Measurements from ENCODE around the gene LOC128125822.
"Not testable (repeated sequence)": the region's sequence is repeated elsewhere in the genome, so short reads cannot be mapped to it uniquely, and the experiment has no call there.

The LOC128125822 gene

DNA sequence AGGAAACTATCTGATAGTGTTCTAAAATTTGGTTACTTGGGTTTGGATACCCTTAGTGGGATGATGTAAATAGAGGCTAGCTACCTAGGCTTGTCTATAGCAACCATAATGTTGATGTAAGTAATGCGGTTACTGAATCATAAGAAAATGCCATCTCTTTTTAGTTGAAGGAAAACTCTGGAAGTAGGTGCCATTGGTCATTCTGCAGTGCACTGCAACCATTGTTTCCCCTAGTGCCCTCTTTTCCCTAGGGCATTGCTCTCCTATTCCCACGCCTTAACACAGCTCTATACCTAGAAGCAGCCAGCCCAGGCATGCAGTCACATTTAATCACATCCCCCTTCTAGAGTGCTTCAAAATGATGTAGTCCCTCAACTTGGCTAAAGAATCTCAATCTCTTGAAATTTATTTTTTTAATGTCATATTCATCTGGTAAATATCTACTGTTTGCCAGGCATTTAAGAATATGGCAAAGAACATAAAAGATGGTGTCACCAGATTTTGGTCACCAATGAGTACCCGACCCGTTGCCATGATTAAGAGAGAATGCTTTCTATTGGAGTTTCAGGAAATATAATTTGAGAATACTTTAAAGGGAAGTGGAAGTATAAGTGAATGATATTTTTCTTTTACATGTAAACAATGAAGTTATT is 10.4 kb downstream of the LOC128125822 start:
- no peak for DNase-seq (ENCODE audit: low read depth)

DNA sequence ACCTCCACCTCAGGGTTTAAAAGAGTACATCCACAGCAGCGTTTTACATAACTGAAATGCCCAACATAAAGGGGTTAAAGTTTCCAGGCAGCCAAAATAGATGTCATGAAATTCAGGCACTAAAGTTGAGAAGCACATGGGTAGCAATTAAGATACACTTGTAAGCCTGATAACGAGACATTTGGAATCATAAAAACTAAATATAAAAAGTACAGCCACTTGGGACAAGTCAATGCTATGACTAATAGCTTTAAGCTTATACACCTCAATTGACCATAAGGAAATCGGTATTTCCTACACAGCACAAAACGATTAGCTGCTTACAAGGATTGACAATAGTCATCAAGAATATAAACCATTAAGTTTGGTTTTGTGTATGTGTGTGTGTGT is 11.8 kb downstream of the LOC128125822 start:
- DNase-seq (ENCODE audit: low read depth), result no peak

DNA sequence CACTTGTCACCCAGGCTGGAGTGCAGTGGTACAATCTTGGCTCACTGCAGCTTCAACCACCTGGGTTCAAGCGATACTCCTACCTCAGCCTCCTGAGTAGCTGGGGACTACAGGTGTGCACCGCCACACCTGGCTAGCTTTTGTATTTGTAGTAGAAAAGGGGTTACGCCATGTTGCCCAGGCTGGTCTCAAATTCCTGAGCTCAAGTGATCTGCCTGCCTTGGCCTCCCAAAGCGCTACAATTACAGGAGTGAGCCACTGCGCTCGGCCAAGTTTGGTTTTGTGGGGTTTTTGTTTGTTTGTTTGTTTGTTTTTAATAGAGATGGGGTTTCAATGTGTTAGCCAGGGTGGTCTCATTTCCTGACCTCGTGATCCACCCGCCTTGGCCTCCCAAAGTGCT is 12.3 kb downstream of the LOC128125822 start:
- no peak for DNase-seq (ENCODE audit: low read depth)

DNA sequence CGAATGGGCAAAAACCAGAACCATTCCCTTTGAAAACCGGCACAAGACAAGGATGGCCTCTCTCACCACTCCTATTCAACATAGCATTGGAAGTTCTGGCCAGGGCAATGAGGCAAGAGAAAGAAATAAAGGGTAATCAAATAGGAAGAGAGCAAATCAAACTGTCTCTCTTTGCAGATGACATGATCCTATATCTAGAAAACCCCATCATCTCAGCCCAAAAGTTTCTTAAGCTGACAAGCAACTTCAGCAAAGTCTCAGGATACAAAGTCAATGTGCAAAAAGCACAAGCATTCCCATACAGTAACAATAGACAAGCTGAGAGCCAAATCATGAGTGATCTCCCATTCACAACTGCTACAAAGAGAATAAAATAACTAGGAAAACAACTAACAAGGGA is 13.4 kb downstream of the LOC128125822 start:
- DNase-seq (ENCODE audit: low read depth), result not testable (repeated sequence)

DNA sequence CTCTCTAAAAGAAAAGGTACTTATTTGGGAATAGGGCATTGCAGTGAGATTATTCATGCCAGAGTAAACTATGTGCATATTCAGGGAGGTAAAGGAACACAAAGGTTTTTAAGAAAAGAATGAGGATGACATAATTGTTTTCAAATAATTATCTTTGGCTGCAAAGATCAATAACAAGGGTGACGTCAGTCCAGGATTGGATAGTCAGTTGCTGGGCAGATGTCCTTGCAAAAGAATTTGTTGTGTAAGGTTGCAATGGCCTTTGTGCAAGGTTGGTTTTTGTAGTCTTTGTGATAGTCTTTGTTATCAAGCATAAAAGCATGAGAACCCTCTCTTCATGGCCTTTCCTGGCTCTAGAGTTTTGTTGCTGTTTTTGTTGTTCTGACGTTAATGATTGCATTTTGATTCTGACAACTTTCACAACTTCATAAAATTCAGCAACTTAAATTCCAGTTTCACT is 17.7 kb downstream of the LOC128125822 start:
- DNase-seq (ENCODE audit: low read depth), result no peak

DNA sequence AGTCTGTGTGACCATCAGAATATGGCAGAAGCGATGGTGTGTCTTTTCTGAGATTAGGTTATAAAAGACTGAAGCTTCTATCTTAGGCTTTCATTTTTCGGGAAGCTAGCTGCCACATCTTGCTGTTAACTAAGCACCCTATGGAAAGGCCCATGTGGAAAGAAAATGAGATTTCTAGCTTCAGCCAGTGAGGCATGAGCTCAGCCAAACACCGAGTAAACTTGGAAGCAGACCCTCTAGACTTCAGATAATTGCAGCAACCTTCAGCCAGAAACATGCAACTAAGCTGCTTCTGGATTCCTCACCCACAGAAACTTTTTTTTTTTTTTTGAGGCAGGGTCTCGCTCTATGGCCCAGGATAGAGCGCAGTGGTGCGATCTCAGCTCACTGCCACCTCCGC is 20.6 kb downstream of the LOC128125822 start:
- no peak for DNase-seq (ENCODE audit: low read depth)

DNA sequence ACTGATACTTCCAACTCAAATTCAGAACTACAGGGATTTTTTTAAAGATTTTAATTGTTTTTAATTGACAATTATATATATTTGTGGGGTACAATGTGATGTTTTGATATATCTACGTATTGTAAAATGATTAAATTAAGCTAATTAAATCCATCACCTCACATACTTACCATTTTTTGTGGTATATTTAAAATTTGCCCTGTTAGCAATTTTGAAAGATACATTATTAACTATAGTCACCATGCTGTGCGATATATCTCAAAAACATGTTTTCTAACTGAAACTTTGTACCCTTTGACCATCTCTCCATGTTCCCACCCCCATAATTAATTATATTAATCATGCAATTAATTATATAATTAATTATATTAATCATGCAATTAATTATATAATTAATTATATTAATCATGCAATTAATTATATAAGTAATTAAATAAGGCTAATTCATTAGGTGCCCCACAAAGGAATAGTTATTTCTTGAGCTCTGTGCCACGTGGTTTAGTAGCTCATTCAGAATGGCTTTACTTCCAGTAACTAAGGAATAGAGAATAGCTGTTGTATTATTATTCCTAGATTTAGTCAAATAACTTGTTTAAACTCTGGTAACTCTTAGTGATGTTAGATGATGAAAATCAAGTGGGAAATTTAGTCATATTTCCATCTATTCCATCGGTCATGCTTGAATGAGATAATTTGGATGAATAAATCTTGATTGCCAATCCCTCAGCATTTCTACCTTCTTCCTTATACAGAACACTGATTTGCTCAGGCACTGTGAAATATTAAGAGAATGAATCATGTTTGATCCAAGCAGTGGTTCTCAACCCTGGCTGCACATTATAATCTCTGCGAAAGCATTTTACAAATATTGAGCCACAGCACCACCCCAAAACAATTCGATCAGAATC is 25.1 kb downstream of the LOC128125822 start:
- no peak for DNase-seq (ENCODE audit: low read depth)

DNA sequence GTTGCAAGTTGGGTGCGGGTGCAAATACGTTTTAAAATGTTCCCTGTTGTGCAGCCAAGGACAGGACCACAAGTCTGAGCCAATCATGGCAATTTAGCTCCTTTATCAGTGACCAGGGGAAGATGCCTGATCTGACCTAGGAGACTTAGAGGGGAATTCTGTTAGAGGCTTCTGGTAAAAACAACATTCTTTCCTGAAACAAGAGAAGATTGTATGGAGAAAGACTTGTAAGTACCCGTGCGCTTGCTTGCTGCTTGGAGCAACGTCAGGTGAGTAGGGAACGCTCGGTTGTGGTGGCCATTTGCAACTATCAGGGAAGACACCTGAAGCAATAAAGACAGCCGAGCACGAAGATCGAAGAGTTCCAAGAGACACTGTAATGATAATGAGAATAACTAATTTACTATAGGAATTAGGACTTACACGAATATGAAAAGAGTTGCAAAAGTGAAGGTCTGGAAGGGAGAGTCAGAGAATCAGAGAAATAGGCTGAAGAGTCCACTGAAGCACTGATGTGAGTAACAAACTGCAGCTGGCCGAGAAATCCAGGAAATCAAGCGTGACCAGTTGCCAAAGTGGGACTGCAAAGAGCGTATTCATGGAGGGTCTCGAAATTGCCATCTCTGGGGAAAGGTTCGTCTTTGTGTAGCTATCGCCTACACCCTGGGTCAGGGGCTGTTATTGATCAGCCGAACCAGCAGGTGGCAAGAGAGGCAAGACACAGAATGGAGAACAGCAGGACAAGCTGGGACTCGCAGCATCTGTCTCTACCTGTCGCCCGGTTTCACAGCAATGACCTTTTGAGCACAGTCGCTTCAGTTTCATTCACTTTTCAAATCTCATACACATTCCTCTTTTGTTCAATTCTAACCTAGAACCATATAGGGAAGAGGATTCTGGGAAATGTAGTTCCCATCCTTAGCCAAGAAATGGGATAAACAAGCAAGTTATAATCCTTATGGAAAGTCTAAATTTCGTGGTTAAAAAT is 26.1 kb downstream of the LOC128125822 start:
- peak; percentile 44 for DNase-seq (ENCODE audit: low read depth)

DNA sequence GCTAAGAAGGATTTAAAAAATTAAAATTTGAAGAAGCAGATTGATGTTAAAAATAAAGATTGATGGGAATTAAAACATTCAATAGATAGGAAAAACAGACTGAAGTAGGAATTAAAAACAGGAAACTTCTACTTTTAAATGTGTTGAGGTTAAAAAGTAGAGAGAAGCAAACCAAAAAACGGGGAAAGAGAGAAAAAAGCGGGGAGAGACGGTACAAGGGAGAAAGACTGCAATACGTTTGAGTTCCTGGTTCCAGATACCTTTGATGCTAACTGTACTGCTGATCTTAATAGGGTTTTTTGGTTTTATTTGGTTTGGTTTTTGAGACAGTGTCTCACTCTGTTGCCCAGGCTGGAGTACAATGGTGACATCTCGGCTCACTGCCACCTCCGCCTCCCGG is 27.0 kb downstream of the LOC128125822 start:
- no peak for DNase-seq (ENCODE audit: low read depth)

DNA sequence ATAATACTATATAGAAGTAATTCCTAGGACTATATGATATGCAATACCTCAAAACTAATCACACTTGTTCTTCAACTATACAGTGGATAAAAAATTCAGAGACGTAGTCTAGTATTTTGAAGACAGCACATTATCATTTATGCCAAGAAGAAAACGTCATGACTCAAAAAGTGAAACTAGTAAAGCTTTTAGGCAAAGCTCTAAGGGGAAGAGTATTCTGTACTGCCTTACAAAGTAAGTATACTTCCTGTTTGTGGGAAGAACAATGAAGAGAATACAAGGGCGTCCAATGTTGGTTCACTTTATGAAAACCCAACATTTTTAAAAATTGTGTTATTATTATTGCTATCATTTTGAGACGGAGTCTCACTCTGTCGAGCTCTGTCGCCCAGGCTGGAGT is 27.9 kb downstream of the LOC128125822 start:
- no peak for DNase-seq (ENCODE audit: low read depth)

DNA sequence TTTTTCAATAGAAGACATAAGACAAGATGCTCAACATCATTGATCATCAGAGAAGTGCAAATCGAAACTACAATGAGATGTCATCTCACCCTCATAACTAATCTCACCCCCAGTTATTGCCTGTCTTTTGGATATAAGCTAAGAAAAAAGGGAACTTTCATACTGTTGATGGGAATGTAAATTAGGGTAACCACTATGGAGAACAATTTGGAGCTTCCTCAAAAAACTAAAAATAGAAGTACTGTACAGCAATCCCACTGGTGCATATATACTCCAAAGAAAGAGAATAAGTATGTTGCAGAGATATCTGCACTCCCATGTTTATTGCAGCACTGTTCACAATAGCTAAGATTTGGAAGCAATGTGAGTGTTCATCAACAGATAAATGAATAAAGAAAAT is 37.0 kb downstream of the LOC128125822 start:
- no peak for DNase-seq (ENCODE audit: low read depth)

DNA sequence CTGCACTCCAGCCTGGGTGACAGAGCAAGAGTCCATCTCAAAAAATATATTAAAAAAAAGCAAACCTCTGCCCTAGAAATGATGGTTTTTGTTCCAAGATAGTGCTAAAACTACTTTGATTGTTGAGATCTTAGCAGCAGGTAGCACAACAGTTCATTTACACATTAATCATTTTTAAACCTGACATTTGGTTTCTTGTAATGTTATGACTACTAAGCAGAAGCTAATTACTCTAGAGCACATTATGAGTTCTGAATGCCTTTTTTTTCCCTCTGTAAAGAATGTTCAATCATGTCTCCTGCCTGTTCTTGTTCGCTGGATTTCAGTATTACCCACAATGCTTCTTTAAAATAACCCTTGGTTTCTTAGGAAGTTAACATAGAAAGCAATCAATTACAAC is 38.7 kb downstream of the LOC128125822 start:
- DNase-seq (ENCODE audit: low read depth), result no peak

DNA sequence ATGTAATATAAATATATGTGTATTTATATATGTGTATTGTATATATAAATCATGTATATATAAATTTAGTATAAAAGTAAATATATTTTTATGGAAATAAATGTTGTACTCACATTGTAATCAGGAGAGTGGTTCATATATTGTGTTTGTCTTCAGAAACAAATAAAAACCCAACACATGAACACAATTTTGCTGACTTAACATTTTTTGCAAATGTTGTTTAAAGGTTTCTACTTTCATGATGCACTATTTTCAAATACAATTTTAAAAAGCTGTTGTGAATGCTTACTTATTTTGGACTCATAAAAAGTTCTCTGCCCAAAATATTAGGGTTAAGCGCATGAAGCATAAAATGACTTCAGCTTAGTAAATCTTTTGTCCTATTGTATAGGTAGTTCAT is 39.3 kb downstream of the LOC128125822 start:
- DNase-seq (ENCODE audit: low read depth), result no peak

DNA sequence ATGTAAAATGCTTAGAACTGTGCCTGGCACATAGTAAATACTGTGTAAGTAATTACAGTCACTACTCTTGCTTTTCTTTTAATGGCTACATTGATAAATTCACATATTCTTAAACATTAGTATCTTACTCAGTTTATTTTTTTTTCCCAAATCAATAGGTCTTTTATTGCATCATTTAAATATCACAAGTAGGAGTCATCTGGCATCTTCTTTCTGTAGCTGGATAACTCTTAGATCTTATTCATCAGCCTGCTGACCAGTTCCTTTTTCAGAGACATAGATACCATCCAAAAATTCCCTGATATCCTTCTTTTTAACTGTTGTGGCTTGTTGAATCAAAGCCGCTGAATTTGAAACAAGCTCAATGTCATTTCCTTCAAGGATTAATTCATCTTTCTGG is 43.3 kb downstream of the LOC128125822 start:
- DNase-seq (ENCODE audit: low read depth), result no peak

Measured in stimulated activated CD8-positive, alpha-beta memory T cell treated with anti-CD3 and anti-CD28 coated beads, Interleukin-12 subunit alpha, Interleukin-12 subunit beta, amount 100 ng/mL, for 4 hours (primary cell).